GM23338 (cell line): ENCODE data around the gene RPS2. TPM values are rescaled to one million over a fixed set of nuclear protein-coding genes. Genes with fewer than 3 reads are reported as not detected.

Experiments used
- ATAC-seq: fragments of 200-7000 bp; cut with Tn5 transposase; 3 replicates; pipeline ENCODE4 v1.9.1; 2020
- DNase-seq: peaks from one replicate; pipeline ENCODE4 v3.0.0-alpha.2; 2015; ENCODE audit warnings: low spot score
- H2AFZ ChIP-seq: fragments of 200-600 bp; sonication (generic); 2 replicates; pipeline ENCODE4 v1.8.0; 2016; ENCODE audit warnings: antibody characterized with exemption, mild to moderate bottlenecking, moderate library complexity
- H3F3A ChIP-seq: fragments of 200-600 bp; sonication (generic); replicated peaks from 2 replicates; pipeline ENCODE4 v1.8.0; 2017; ENCODE audit warnings: antibody characterized with exemption, mixed run types, low read depth
- H3K27ac ChIP-seq: fragments of 200-600 bp; sonication (generic); 2 replicates; pipeline ENCODE4 v1.6.1; 2016; ENCODE audit warnings: low read depth
- H3K27me3 ChIP-seq: fragments of 200-600 bp; sonication (generic); 2 replicates; pipeline ENCODE4 v1.8.0; 2016; ENCODE audit warnings: mild to moderate bottlenecking, mixed run types, moderate library complexity; ENCODE audit not compliant: insufficient read depth
- H3K36me3 ChIP-seq: fragments of 200-600 bp; sonication (generic); 2 replicates; pipeline ENCODE4 v1.8.0; 2016; ENCODE audit warnings: mild to moderate bottlenecking; ENCODE audit not compliant: insufficient read depth
- H3K4me1 ChIP-seq: fragments of 200-600 bp; sonication (generic); 2 replicates; pipeline ENCODE4 v1.8.0; 2016; ENCODE audit warnings: mild to moderate bottlenecking, moderate library complexity; ENCODE audit not compliant: insufficient read depth
- H3K4me2 ChIP-seq: fragments of 200-600 bp; sonication (generic); 2 replicates; pipeline ENCODE4 v1.7.1; 2017; ENCODE audit warnings: mixed run types
- H3K4me3 ChIP-seq: fragments of 200-600 bp; sonication (generic); 2 replicates; pipeline ENCODE4 v1.6.1; 2016; ENCODE audit warnings: mixed run types
- H3K79me2 ChIP-seq: fragments of 200-600 bp; sonication (generic); replicated peaks from 2 replicates; pipeline ENCODE4 v1.8.0; 2017; ENCODE audit warnings: mild to moderate bottlenecking; ENCODE audit not compliant: insufficient read depth
- H3K9me2 ChIP-seq: fragments of 200-600 bp; sonication (generic); 2 replicates; pipeline ENCODE4 v1.8.0; 2017; ENCODE audit not compliant: insufficient read depth
- H4K20me1 ChIP-seq: fragments of 200-600 bp; sonication (generic); replicated peaks from 2 replicates; pipeline ENCODE4 v1.8.0; 2017; ENCODE audit warnings: mild to moderate bottlenecking; ENCODE audit not compliant: insufficient read depth
- H3K27ac Mint-ChIP-seq: 2 replicates; pipeline ENCODE4 v1.8.0; 2020; ENCODE audit warnings: inconsistent platforms, mild to moderate bottlenecking, moderate library complexity, mixed read lengths
- H3K27me3 Mint-ChIP-seq: 3 replicates; pipeline ENCODE4 v1.8.0; 2022; ENCODE audit warnings: low read depth, mild to moderate bottlenecking, moderate library complexity, mixed read lengths, inconsistent platforms; ENCODE audit not compliant: insufficient read depth, poor library complexity
- H3K36me3 Mint-ChIP-seq: 3 replicates; pipeline ENCODE4 v1.8.0; 2021; ENCODE audit warnings: low read depth, mild to moderate bottlenecking, inconsistent platforms, moderate library complexity, mixed read lengths
- H3K4me1 Mint-ChIP-seq: 3 replicates; pipeline ENCODE4 v1.8.0; 2020; ENCODE audit warnings: mild to moderate bottlenecking, inconsistent platforms, mixed read lengths
- H3K4me3 Mint-ChIP-seq: 3 replicates; pipeline ENCODE4 v1.8.0; 2021; ENCODE audit warnings: moderate library complexity, mild to moderate bottlenecking, inconsistent platforms, mixed read lengths
- H3K9me3 Mint-ChIP-seq: 3 replicates; pipeline ENCODE4 v1.8.0; 2020; ENCODE audit warnings: moderate library complexity, mild to moderate bottlenecking, inconsistent platforms, mixed read lengths
- EZH2 ChIP-seq: fragments of 200-600 bp; sonication (generic); IDR thresholded peaks from one replicate; pipeline ENCODE4 v1.8.0; 2017; ENCODE audit warnings: antibody characterized with exemption, mild to moderate bottlenecking, low read depth; ENCODE audit not compliant: unreplicated experiment
- EZH2phosphoT487 ChIP-seq: fragments of 200-600 bp; sonication (generic); IDR thresholded peaks from one replicate; pipeline ENCODE4 v1.8.1; 2018; ENCODE audit warnings: antibody characterized with exemption; ENCODE audit not compliant: unreplicated experiment
- REST ChIP-seq: IDR thresholded peaks from one replicate; pipeline ENCODE4 v1.6.1; 2018; ENCODE audit warnings: antibody characterized with exemption; ENCODE audit not compliant: unreplicated experiment
- ZNF331 ChIP-seq: fragments of 250-450 bp; sonication (Bioruptor Pico); IDR thresholded peaks from 2 replicates; pipeline ENCODE4 v1.5.0; 2020; ENCODE audit warnings: low read depth, mild to moderate bottlenecking, moderate library complexity
- ZNF462 ChIP-seq: fragments of 250-450 bp; sonication (Bioruptor Pico); IDR thresholded peaks from 2 replicates; pipeline ENCODE4 v1.5.0; 2020; ENCODE audit warnings: mild to moderate bottlenecking, moderate library complexity
- polyA plus RNA-seq: library from polyadenylated mRNA; unstranded; fragments of >200 nt; fragmentation: Nextera tagmentation; extraction: Ambion mirVana; gene quantifications from 2 replicates; pipeline ENCODE4 v1.2.1, GENCODE V29; 2016
- total RNA-seq: library from RNA; depleted of rRNA; stranded (reverse); fragments of >200 nt; shearing (Covaris generic); gene quantifications from 2 replicates; pipeline ENCODE4 v1.2.3, GENCODE V29; 2014

The RPS2 gene
- total and polyA plus RNA-seq, 2 experiments from 2014 or later = 3,786 to 3,992 TPM

DNA sequence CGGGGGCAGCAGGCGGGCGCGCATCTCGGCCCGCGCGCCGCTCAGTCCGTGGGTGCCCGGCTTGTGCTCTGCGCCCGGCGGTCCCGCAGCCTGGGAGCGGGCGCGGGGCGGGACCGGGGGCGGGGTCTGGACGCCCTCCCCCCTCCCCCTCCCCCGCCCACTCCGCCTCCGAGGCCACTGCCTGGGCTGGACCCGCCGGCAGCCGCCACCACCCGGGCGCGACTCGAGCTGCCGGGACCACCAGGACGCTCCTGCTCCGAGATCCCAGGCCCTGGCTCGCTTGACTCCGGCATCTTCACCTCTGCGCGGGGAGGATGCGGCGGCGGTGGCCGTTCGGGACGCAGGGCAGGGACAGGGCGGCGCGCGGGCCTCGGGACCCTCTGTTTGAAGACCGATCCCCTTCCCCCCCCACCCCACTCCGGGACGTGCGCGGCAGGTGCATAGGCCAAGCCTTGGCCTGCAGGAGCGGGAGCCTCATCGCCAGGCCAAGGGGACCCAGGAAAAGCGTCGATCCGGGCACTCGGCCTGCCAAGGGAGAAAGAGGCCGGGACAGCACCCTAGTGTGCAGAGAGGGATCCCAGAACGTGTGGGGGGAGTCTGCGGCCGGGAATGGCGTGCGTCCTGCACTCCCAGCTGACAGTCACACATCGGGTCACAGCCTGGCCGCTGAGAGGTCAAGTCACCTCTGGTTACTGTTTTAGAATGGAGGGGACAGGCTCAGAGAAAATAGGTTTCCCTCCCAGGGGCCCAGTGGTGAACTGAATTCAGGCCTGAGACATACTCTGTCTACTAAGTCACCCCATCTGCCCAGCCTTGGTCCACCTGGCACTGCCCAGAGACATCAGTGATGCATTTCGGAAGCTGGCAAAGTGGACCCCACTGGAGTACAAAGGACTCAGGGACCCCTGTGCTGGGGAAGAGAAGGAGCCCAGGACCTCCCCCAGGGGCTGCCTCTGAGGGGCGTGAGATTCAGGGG, 46.0 kb downstream of the RPS2 start, which contains the start of gene HS3ST6:
Gene HS3ST6 (minus strand): TSS at position 65 of the 976 bp plus-strand sequence. CDS start 92 bp downstream, outside the sequence.
- H3K4me2 ChIP-seq = peak within 1 kb of the TSS; percentile 82
- H3K36me3 ChIP-seq = no peaks in the 10 kb centered on the region
- Mint-ChIP-seq H3K9me3 (no peaks in the 10 kb centered on the region), H3K4me3 (peak within 1 kb of the TSS; percentile 66), H3K27ac (no peak within 1 kb of the TSS), H3K27me3 (peaks cover 83% of the 10 kb centered on the region), H3K36me3 (no peaks in the 10 kb centered on the region; the same call in 2 of the 3 replicates), H3K4me1 (peaks cover 31% of the 10 kb centered on the region)
- DNase-seq (peak; percentile 60), ATAC-seq (peak; percentile 8)
- no peaks in the 10 kb centered on the region for H4K20me1 ChIP-seq
- TF ChIP-seq EZH2phosphoT487 = peak; percentile 38
- no peak for TF ChIP-seq ZNF462 (CRISPR knock-in tag)
- TF ChIP-seq REST = no peak
- TF ChIP-seq ZNF331 (CRISPR knock-in tag) = no peak
- TF ChIP-seq EZH2 = peak; percentile 73
- peaks cover 80% of the 10 kb centered on the region for H3K27me3 ChIP-seq
- no peaks in the 10 kb centered on the region for H3K9me2 ChIP-seq
- H3K4me3 ChIP-seq = peak within 1 kb of the TSS; percentile 55
- peaks cover 32% of the 10 kb centered on the region for H3K4me1 ChIP-seq
- H3K79me2 ChIP-seq = no peaks in the 10 kb centered on the region
- 0 out of 2 replicates have a peak, but pooled peaks cover 6% of the 10 kb centered on the region for H3F3A ChIP-seq
- H2AFZ ChIP-seq = peak within 1 kb of the TSS; percentile 69; the same call in 1 of the 2 replicates
- H3K27ac ChIP-seq = no peak within 1 kb of the TSS
